SKM-1 (cell line): ENCODE measurements around the gene VKORC1L1.
"Not testable (repeated sequence)": the region's sequence is repeated elsewhere in the genome, so short reads cannot be mapped to it uniquely, and the experiment has no call there.

Experiments used
- DNase-seq: peaks from one replicate; lab custom pipeline; 2025; ENCODE audit not compliant: unreplicated experiment; lab: John Stamatoyannopoulos, UW

Gene VKORC1L1

GRCh38 chr7:65937296-65937695 lies 64.4 kb downstream of the VKORC1L1 start:
- DNase-seq, result no peak

- DNase-seq, result no peak
Observed at GRCh38 chr7:65938336-65938895, 65.5 kb downstream of the VKORC1L1 start.

- not testable (repeated sequence) for DNase-seq
Observed at GRCh38 chr7:65945787-65946186, 72.9 kb downstream of the VKORC1L1 start.

- no peak for DNase-seq
Observed at GRCh38 chr7:65946904-65947303, 74.0 kb downstream of the VKORC1L1 start.

- no peak for DNase-seq
Observed at GRCh38 chr7:65951837-65952578, 79.1 kb downstream of the VKORC1L1 start.

- no peak for DNase-seq
Observed at GRCh38 chr7:65953001-65953720, 80.3 kb downstream of the VKORC1L1 start.

GRCh38 chr7:65953890-65954450 lies 81.1 kb downstream of the VKORC1L1 start:
- DNase-seq, result no peak

- DNase-seq, result no peak
Observed at GRCh38 chr7:65955718-65956117, 82.8 kb downstream of the VKORC1L1 start.

GRCh38 chr7:65960351-65961074 lies 87.6 kb downstream of the VKORC1L1 start:
- DNase-seq, result no peak

GRCh38 chr7:65962033-65962432 lies 89.2 kb downstream of the VKORC1L1 start:
- no peak for DNase-seq

GRCh38 chr7:65964671-65965070 lies 91.8 kb downstream of the VKORC1L1 start:
- not testable (repeated sequence) for DNase-seq

- no peak for DNase-seq
Observed at GRCh38 chr7:65966146-65966545, 93.3 kb downstream of the VKORC1L1 start.

GRCh38 chr7:65967361-65968155 lies 94.7 kb downstream of the VKORC1L1 start:
- no peak for DNase-seq

- no peak for DNase-seq
Observed at GRCh38 chr7:65968256-65969185, 95.6 kb downstream of the VKORC1L1 start.

GRCh38 chr7:65971021-65971420 lies 98.1 kb downstream of the VKORC1L1 start:
- no peak for DNase-seq

- DNase-seq, result no peak
Observed at GRCh38 chr7:65972976-65973375, 100.1 kb downstream of the VKORC1L1 start.

GRCh38 chr7:65974191-65974801 lies 101.4 kb downstream of the VKORC1L1 start:
- no peak for DNase-seq

GRCh38 chr7:65974876-65975275 lies 102.0 kb downstream of the VKORC1L1 start:
- DNase-seq, result no peak
